ENCODE data around the gene GPS1.
"Not testable (repeated sequence)": the region's sequence is repeated elsewhere in the genome, so short reads cannot be mapped to it uniquely, and the experiment has no call there.

The GPS1 gene

DNA sequence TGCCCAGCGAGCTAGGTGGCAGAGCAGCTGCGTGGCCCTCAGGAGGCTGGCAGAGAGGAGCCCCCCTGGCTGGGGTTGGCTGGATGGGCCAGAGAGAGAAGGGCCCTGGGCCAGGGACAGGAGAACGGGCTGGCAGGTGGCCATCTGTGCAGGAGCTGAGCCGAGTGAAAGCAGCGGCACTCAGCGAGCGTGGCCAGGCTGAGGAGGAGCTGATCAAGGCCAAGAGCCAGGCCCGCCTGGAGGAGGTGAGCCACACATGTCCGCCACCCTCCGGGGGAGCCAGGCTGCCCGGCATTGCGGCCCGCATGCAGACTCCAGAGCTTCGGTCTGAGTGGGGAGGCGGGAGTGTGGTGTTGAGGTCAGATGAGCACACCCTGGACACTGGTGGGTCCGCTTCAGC is 22.3 kb upstream of the GPS1 start:
- DNase-seq = no peak

- no peak for DNase-seq
These were observed 21.7 kb upstream of the GPS1 start for GRCh38 chr17:82029990-82030469.

- DNase-seq = peak; percentile 88
These were observed 21.0 kb upstream of the GPS1 start for GRCh38 chr17:82030470-82031302.

DNA sequence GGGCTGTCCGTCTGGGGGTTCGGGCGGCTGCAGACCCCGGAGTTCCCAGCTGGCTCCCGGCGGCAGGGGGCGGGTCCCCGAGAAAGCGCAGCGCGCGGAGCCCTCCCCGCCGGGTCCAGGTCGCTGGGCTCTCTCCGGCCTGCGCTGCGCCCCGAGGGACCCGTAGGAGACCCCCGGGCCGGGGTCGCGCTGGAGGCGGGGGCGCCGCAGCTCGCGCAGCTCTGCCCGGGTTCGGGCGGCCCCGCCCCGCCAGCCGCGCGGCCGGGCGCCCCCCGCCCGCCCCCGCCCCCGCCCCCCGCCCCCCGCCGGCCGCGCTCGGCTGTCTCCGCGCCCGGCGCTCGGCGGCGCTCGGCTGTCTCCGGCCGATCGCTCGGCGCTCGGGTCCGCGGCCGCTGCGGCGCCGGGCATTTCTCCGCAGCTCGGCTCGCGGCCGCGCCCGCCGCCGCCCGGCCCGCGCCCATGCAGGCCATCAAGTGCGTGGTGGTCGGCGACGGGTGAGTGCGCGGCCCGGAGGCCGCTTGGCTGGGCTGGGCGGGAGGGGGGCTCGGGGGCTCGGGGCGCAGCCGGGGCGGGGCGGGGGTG is 20.3 kb upstream of the GPS1 start, which contains the start of gene RAC3:
RAC3 (plus strand) TSS at position 376 of the 582 bp plus-strand sequence; CDS start at position 460, 84 bp downstream.
- DNase-seq = peak; percentile 37

GRCh38 chr17:82031885-82032627 is 19.6 kb upstream of the GPS1 start:
- DNase-seq = peak; percentile 75

GRCh38 chr17:82033359-82034085 is 18.2 kb upstream of the GPS1 start:
- no peak for DNase-seq

DNA sequence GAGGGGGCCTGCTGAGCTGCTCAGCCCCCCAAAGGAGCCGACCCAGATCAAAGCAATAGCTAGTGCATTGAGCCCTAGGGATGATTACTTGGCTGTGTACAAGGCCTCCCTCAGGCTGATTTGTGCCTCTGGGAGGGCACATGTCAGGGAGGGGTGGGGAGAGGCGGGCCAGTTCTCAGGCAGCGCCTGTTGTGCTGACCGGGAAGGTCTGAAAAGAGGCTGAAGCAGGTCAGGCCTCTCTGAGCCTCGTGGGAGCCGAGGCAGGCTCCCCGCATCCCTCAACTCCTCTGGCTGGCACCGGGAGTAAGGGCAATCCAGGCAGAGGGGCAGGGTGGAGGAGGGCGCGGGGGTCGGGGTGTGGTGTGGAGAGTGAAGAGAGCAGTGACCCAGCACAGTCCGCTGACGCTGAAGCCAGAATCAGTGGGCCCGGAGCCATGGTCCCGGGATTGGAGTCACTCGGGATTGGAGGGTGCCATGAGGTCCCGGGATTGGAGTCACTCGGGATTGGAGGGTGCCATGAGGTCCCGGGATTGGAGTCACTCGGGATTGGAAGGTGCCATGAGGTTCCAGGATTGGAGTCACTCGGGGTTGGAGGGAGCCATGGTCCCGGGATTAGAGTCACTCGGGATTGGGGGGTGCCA is 17.2 kb upstream of the GPS1 start:
- DNase-seq = no peak

- no peak for DNase-seq
These were observed 16.2 kb upstream of the GPS1 start for GRCh38 chr17:82035488-82035887.

GRCh38 chr17:82035956-82036633 is 15.6 kb upstream of the GPS1 start:
- no peak for DNase-seq

DNA sequence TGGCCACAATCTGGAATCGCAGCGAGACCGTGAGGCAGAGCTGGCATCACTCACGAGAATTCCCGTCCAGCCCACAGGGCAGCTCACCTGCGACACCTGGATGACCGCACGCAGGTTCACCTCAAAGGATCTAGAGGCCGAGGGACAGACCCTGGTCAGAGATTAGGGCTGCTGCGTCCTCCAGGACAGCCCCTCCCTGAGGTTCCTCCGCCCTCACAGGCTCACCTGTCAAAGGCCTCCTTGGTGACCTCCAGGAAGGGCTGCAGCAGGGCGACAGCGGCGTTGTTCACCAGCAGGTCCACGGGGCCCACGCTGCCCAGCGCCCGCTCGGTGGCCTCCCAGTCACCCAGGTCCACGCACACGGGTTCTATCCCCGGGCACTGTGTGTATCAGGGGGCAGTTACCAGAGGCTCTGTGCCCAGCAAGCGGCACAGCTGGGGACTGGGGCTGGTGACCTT is 15.0 kb upstream of the GPS1 start:
- DNase-seq = no peak

- peak; percentile 98 for DNase-seq
These were observed 14.4 kb upstream of the GPS1 start, which contains the start of gene DCXR for GRCh38 chr17:82037092-82037888. Gene DCXR, minus strand, starts transcription at chr17:82037697. Its CDS starts 15 bp downstream, at chr17:82037682.

- no peak for DNase-seq
These were observed 13.9 kb upstream of the GPS1 start for GRCh38 chr17:82037889-82038195.

- not testable (repeated sequence) for DNase-seq
These were observed 12.8 kb upstream of the GPS1 start for GRCh38 chr17:82038796-82039409.

GRCh38 chr17:82039695-82040299 is 11.9 kb upstream of the GPS1 start:
- no peak for DNase-seq

GRCh38 chr17:82041144-82041814 is 10.4 kb upstream of the GPS1 start:
- DNase-seq = no peak

- no peak for DNase-seq
These were observed 9.0 kb upstream of the GPS1 start for GRCh38 chr17:82042649-82043048.

DNA sequence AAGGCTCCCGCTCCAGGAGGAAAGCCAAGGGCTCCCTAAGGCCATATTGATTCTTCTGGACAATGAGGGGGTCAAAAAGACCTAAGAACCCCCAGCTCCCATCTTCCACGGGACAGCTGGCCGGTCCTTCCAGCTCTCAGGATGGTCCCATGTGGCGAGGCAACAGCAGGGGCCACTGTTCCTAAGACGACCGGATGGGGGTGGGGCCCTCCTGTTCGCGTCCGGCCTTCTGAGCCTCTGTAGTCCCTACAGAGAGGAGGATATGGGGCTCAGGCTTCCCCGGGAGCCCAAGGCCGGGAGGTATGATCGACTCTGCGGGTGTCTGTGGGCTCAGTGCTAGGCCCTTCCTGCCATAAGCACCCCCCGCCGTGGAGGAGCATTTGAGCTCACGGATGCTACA is 8.2 kb upstream of the GPS1 start:
- DNase-seq = no peak

DNA sequence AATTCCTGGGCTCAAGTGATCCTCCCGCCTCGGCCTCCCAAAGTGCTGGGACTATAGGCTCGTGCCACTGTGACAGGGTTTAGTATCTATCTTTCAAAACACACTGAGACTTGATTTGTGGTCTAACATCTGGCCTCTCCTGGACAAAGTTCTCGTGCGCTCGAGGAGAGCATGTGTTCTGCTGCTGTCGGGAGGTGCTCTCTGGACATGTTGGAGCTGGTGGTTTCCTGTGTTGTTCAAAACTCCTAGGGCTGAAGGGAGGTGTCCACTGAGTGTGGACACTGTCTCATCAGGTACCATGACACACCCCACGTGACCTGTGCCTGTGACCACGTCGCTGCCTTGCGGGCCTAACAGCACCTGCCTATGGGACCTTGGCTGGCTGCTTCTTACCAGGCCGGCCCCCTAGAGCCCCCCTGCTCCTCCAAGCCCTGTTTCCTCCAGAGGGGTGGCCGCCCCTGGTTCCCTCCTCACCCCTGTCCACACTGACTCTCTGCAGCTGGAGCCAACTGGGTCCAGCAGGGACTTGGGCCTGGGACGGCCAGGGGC is 5.7 kb upstream of the GPS1 start:
- no peak for DNase-seq

- no peak for DNase-seq
These were observed 4.8 kb upstream of the GPS1 start for GRCh38 chr17:82046903-82047302.

Measured in stimulated activated CD4-positive, alpha-beta T cell treated with anti-CD3 and anti-CD28 coated beads, Interleukin-15, amount 100 ng/mL, for 24 hours (primary cell).